Measurements from ENCODE around the gene ACAP2. TPM values are rescaled to one million over a fixed set of nuclear protein-coding genes. Genes with fewer than 3 reads are reported as not detected.

Gene ACAP2
- total and polyA plus RNA-seq, 2 experiments from 2014 or later: 27.0 to 47.4 TPM

DNA sequence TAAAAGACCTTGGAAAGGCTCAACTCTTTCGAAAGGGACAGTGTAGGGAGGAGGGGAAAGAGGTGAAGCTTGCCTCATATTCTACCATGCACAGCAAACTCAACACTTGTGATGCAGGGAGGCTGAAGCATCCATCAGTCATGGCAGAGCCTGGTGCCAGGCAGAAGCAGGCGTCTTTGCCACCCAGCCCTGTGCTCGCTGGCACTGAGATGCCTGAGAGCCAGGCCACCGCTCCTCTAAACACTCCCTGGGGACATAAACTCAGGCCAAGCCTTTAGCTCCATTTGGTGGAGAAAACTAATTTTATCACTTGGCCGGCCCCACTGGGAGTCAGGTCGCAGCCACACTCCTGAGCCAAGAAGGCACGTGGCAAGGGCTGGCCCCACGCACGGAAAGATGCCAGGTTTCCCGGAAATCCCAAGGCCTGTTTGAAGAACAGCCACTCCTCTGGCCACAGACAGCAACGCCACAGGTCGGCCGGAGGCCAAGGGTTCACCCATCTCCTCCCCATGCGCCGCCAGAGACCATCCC, 202.6 kb downstream of the ACAP2 start:
- 94% methylated on average over 15 of the region's 15 CpGs for WGBS (ENCODE audit: low lambda C conversion rate, missing lambda C conversion rate)
- TF ChIP-seq, protein P1, sequence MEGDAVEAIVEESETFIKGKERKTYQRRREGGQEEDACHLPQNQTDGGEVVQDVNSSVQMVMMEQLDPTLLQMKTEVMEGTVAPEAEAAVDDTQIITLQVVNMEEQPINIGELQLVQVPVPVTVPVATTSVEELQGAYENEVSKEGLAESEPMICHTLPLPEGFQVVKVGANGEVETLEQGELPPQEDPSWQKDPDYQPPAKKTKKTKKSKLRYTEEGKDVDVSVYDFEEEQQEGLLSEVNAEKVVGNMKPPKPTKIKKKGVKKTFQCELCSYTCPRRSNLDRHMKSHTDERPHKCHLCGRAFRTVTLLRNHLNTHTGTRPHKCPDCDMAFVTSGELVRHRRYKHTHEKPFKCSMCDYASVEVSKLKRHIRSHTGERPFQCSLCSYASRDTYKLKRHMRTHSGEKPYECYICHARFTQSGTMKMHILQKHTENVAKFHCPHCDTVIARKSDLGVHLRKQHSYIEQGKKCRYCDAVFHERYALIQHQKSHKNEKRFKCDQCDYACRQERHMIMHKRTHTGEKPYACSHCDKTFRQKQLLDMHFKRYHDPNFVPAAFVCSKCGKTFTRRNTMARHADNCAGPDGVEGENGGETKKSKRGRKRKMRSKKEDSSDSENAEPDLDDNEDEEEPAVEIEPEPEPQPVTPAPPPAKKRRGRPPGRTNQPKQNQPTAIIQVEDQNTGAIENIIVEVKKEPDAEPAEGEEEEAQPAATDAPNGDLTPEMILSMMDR (IDR thresholded peaks at IDR 0.05; ENCODE audit: poor library complexity): no peak
- no peak for TF ChIP-seq EZH2 (IDR thresholded peaks at IDR 0.05; ENCODE audit: borderline replicate concordance)
- no peak for TF ChIP-seq EZH2phosphoT487 (IDR thresholded peaks at IDR 0.05; ENCODE audit: low read depth, severe bottlenecking, unreplicated experiment)

GRCh38 chr3:195239121-195239520, 203.7 kb downstream of the ACAP2 start:
- Histone ChIP-seq H3K27ac (no peak overlapping the region), H3K4me3 (no peak overlapping the region), H2AFZ (no peak overlapping the region), H3K27me3 (no peaks in the 10 kb centered on the region), H3K4me1 (ENCODE audit: insufficient read depth) (peaks cover 8% of the 10 kb centered on the region), H4K20me1 (ENCODE audit: insufficient read depth, poor library complexity, severe bottlenecking) (no peaks in the 10 kb centered on the region), H3K9me2 (replicated peaks; ENCODE audit: insufficient read depth) (no peaks in the 10 kb centered on the region), H3K9me3 (ENCODE audit: low read depth) (no peaks in the 10 kb centered on the region), H3K36me3 (replicated peaks; ENCODE audit: insufficient read depth, low read depth) (no peaks in the 10 kb centered on the region), H3K79me2 (peaks cover 3% of the 10 kb centered on the region), H3K4me2 (no peak overlapping the region)
- no peak for DNase-seq (ENCODE audit: low spot score)
- TF ChIP-seq, protein P1 (IDR thresholded peaks at IDR 0.05; ENCODE audit: poor library complexity): no peak
- no peak for TF ChIP-seq EZH2 (IDR thresholded peaks at IDR 0.05; ENCODE audit: borderline replicate concordance)
- TF ChIP-seq EZH2phosphoT487 (IDR thresholded peaks at IDR 0.05; ENCODE audit: low read depth, severe bottlenecking, unreplicated experiment): no peak
- WGBS (ENCODE audit: low lambda C conversion rate, missing lambda C conversion rate): 82% methylated on average over 3 of the region's 3 CpGs

More for the DNA sequence above, 202.6 kb downstream of the ACAP2 start:
- no peaks in the 10 kb centered on the region for H3K9me2 ChIP-seq (replicated peaks; ENCODE audit: insufficient read depth)
- DNase-seq (ENCODE audit: low spot score): no peak
- no peaks in the 10 kb centered on the region for H3K9me3 ChIP-seq (ENCODE audit: low read depth)
- H3K4me2 ChIP-seq: no peak overlapping the region
- H3K4me1 ChIP-seq (ENCODE audit: insufficient read depth): peaks cover 8% of the 10 kb centered on the region
- H4K20me1 ChIP-seq (ENCODE audit: insufficient read depth, poor library complexity, severe bottlenecking): no peaks in the 10 kb centered on the region
- no peaks in the 10 kb centered on the region for H3K36me3 ChIP-seq (replicated peaks; ENCODE audit: insufficient read depth, low read depth)
- H3K4me3 ChIP-seq: no peak overlapping the region
- H3K79me2 ChIP-seq: peaks cover 3% of the 10 kb centered on the region
- H3K27ac ChIP-seq: no peak overlapping the region
- H3K27me3 ChIP-seq: no peaks in the 10 kb centered on the region
- H2AFZ ChIP-seq: no peak overlapping the region

- peaks cover 3% of the 10 kb centered on the region for H3K79me2 ChIP-seq
- peaks cover 8% of the 10 kb centered on the region for H3K4me1 ChIP-seq (ENCODE audit: insufficient read depth)
- WGBS (ENCODE audit: low lambda C conversion rate, missing lambda C conversion rate): 55% methylated on average over 10 of the region's 10 CpGs
- H3K4me2 ChIP-seq: no peak overlapping the region
- no peaks in the 10 kb centered on the region for H3K9me3 ChIP-seq (ENCODE audit: low read depth)
- TF ChIP-seq EZH2 (IDR thresholded peaks at IDR 0.05; ENCODE audit: borderline replicate concordance): no peak
- TF ChIP-seq, protein P1 (IDR thresholded peaks at IDR 0.05; ENCODE audit: poor library complexity): no peak
- no peak for TF ChIP-seq EZH2phosphoT487 (IDR thresholded peaks at IDR 0.05; ENCODE audit: low read depth, severe bottlenecking, unreplicated experiment)
- H3K27ac ChIP-seq: peak overlapping the region; percentile 62
- H4K20me1 ChIP-seq (ENCODE audit: insufficient read depth, poor library complexity, severe bottlenecking): no peaks in the 10 kb centered on the region
- no peaks in the 10 kb centered on the region for H3K9me2 ChIP-seq (replicated peaks; ENCODE audit: insufficient read depth)
- H3K36me3 ChIP-seq (replicated peaks; ENCODE audit: insufficient read depth, low read depth): no peaks in the 10 kb centered on the region
- no peak for DNase-seq (ENCODE audit: low spot score)
- no peak overlapping the region for H3K4me3 ChIP-seq
- H2AFZ ChIP-seq: no peak overlapping the region
- no peaks in the 10 kb centered on the region for H3K27me3 ChIP-seq
Observed at GRCh38 chr3:195238586-195239118, 204.2 kb downstream of the ACAP2 start.

Data from hepatocyte (in vitro differentiated cells).